Mesothelial cell of epicardium (in vitro differentiated cells): ENCODE results near the gene SCUBE1. TPM values are rescaled to one million over a fixed set of nuclear protein-coding genes. Genes with fewer than 3 reads are reported as not detected.

ENCODE experiments used
- DNase-seq, 2 experiments: peaks; one replicate each; pipeline ENCODE4 v3.0.0; 2021; ENCODE audit warnings: low spot score in 2 of 2; ENCODE audit not compliant: unreplicated experiment in 2 of 2
- H3K27ac Mint-ChIP-seq: 2 replicates; pipeline ENCODE4 v1.8.0; 2021; ENCODE audit warnings: mixed read lengths
- H3K27me3 Mint-ChIP-seq: 2 replicates; pipeline ENCODE4 v1.8.0; 2021; ENCODE audit warnings: low read depth, mixed read lengths
- H3K36me3 Mint-ChIP-seq: 2 replicates; pipeline ENCODE4 v1.8.0; 2021; ENCODE audit warnings: mixed read lengths
- H3K4me1 Mint-ChIP-seq: 2 replicates; pipeline ENCODE4 v1.8.0; 2021; ENCODE audit warnings: mixed read lengths
- H3K4me3 Mint-ChIP-seq: 2 replicates; pipeline ENCODE4 v1.8.0; 2021; ENCODE audit warnings: mild to moderate bottlenecking, moderate library complexity, mixed read lengths
- H3K9me3 Mint-ChIP-seq: 2 replicates; pipeline ENCODE4 v1.8.0; 2021; ENCODE audit warnings: mixed read lengths
- CTCF ChIP-seq: fragments of 200-600 bp; sonication (generic); IDR thresholded peaks from one replicate; pipeline ENCODE4 v1.5.0; 2021; ENCODE audit warnings: antibody characterized with exemption; ENCODE audit not compliant: unreplicated experiment
- total RNA-seq: library from RNA; stranded (reverse); gene quantifications from 3 replicates; pipeline ENCODE4 v1.2.1, GENCODE V29; 2021

SCUBE1 gene
- total RNA-seq, 1 donor from 2014 or later, result 19.3 TPM

- Mint-ChIP-seq H3K4me3 (no peak overlapping the region), H3K27me3 (no peaks in the 10 kb centered on the region), H3K27ac (no peak overlapping the region), H3K36me3 (no peaks in the 10 kb centered on the region), H3K4me1 (peaks cover 8% of the 10 kb centered on the region), H3K9me3 (no peaks in the 10 kb centered on the region)
- no peak for TF ChIP-seq CTCF
- DNase-seq, result no peak
Observed at GRCh38 chr22:43246188-43246587, 97.0 kb downstream of the SCUBE1 start.

GRCh38 chr22:43245717-43246116, 97.5 kb downstream of the SCUBE1 start:
- no peak for TF ChIP-seq CTCF
- Mint-ChIP-seq H3K27me3 (no peaks in the 10 kb centered on the region), H3K9me3 (no peaks in the 10 kb centered on the region), H3K36me3 (no peaks in the 10 kb centered on the region), H3K27ac (no peak overlapping the region), H3K4me3 (no peak overlapping the region), H3K4me1 (peaks cover 8% of the 10 kb centered on the region)
- no peak for DNase-seq

GRCh38 chr22:43244803-43245527, 98.2 kb downstream of the SCUBE1 start:
- H3K36me3 Mint-ChIP-seq, result no peaks in the 10 kb centered on the region
- no peak overlapping the region for H3K27ac Mint-ChIP-seq
- no peaks in the 10 kb centered on the region for H3K27me3 Mint-ChIP-seq
- H3K4me3 Mint-ChIP-seq, result no peak overlapping the region
- H3K4me1 Mint-ChIP-seq, result peaks cover 13% of the 10 kb centered on the region
- no peaks in the 10 kb centered on the region for H3K9me3 Mint-ChIP-seq
- DNase-seq, result no peak
- no peak for TF ChIP-seq CTCF

GRCh38 chr22:43244402-43244801, 98.8 kb downstream of the SCUBE1 start:
- no peak overlapping the region for H3K27ac Mint-ChIP-seq
- H3K36me3 Mint-ChIP-seq, result no peaks in the 10 kb centered on the region
- DNase-seq, result no peak
- H3K27me3 Mint-ChIP-seq, result no peaks in the 10 kb centered on the region
- no peaks in the 10 kb centered on the region for H3K9me3 Mint-ChIP-seq
- H3K4me3 Mint-ChIP-seq, result no peak overlapping the region
- TF ChIP-seq CTCF, result peak; percentile 19
- peaks cover 19% of the 10 kb centered on the region for H3K4me1 Mint-ChIP-seq

- TF ChIP-seq CTCF, result no peak
- Mint-ChIP-seq H3K4me3 (no peak overlapping the region), H3K27ac (no peak overlapping the region), H3K36me3 (no peaks in the 10 kb centered on the region), H3K9me3 (no peaks in the 10 kb centered on the region), H3K4me1 (peaks cover 30% of the 10 kb centered on the region), H3K27me3 (no peaks in the 10 kb centered on the region)
- no peak for DNase-seq
Observed at GRCh38 chr22:43243324-43243723, 99.8 kb downstream of the SCUBE1 start.
